Bronchial epithelial cell (primary cell): ENCODE data around the gene LENG8. TPM values are rescaled to one million over a fixed set of nuclear protein-coding genes. Genes with fewer than 3 reads are reported as not detected.

Experiments used
- DNase-seq: peaks from one replicate; pipeline ENCODE4 v3.0.0-alpha.2; 2010; ENCODE audit warnings: low read depth
- FAIRE-seq: peaks from 2 replicates; lab custom pipeline; 2011; peaks lifted over from hg19 to GRCh38; lab: Jason Lieb, UNC
- H3K27me3 ChIP-seq: 2 replicates; pipeline ENCODE4 v1.5.1; 2011; ENCODE audit warnings: low read length; ENCODE audit not compliant: control insufficient read depth, insufficient read depth
- H3K36me3 ChIP-seq: 2 replicates; pipeline ENCODE4 v1.5.1; 2011; ENCODE audit warnings: low read length; ENCODE audit not compliant: control insufficient read depth, insufficient read depth
- H3K4me3 ChIP-seq: 2 replicates; pipeline ENCODE4 v1.5.1; 2011; ENCODE audit warnings: mild to moderate bottlenecking, low read depth, low read length, control low read depth
- CTCF ChIP-seq: IDR thresholded peaks from 2 replicates; pipeline ENCODE4 v1.5.1; 2011; ENCODE audit warnings: mild to moderate bottlenecking, moderate library complexity, low read length, control low read depth, inconsistent platforms; ENCODE audit not compliant: insufficient read depth, severe bottlenecking
- total RNA-seq: library from RNA; depleted of rRNA; stranded (reverse); fragments of >200 nt; gene quantifications from 2 replicates; pipeline ENCODE4 v1.2.1, GENCODE V29; 2014

LENG8 gene
- total RNA-seq, 1 donor from 2014 or later, result 26.3 TPM

- DNase-seq (no peak), FAIRE-seq (no peak)
- no peaks in the 10 kb centered on the region for H3K27me3 ChIP-seq
- H3K4me3 ChIP-seq, result peak overlapping the region; percentile 64
- TF ChIP-seq CTCF, result no peak
- no peaks in the 10 kb centered on the region for H3K36me3 ChIP-seq
Measured at GRCh38 chr19:54470276-54470887, 21.4 kb downstream of the LENG8 start.

- DNase-seq (no peak), FAIRE-seq (no peak)
- TF ChIP-seq CTCF, result no peak
- Histone ChIP-seq H3K27me3 (no peaks in the 10 kb centered on the region), H3K4me3 (peak overlapping the region; percentile 64), H3K36me3 (no peaks in the 10 kb centered on the region)
Measured at GRCh38 chr19:54470991-54471782, 22.2 kb downstream of the LENG8 start.

GRCh38 chr19:54473071-54473891 is 24.3 kb downstream of the LENG8 start, which contains the start of gene CDC42EP5:
Gene CDC42EP5, minus strand, starts transcription at chr19:54473296. Its CDS starts 7,749 bp downstream, at chr19:54465547.
- Histone ChIP-seq H3K27me3 (no peaks in the 10 kb centered on the region), H3K4me3 (peak within 1 kb of the TSS; percentile 37), H3K36me3 (no peaks in the 10 kb centered on the region)
- FAIRE-seq, result no peak
- no peak for TF ChIP-seq CTCF
- peak; percentile 51 for DNase-seq

DNA sequence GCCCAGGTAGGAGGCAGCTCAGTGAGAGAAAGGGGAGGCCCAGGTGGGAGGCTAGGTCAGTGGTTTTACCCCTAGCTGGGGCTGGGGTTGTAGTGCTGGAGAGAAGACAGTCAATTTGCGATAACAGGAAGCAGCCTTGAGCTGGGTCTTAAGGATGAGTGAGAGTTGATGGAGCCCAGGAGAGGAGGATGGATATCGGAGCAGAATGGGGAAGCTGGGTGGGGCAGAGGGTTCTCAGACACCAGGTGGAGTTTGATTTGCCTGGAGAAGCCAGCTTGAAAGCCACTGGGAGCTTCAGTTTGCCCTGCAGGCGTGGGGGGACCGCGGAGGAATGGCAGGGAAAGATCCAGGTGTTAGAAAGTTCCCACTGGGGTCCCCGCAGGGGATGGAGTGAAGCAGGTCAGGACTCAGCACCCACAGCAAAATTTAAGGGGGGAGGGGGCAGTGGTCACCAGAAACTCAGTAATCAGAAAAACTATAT is 24.9 kb downstream of the LENG8 start:
- H3K36me3 ChIP-seq, result no peaks in the 10 kb centered on the region
- no peak overlapping the region for H3K4me3 ChIP-seq
- DNase-seq (no peak), FAIRE-seq (no peak)
- TF ChIP-seq CTCF, result no peak
- H3K27me3 ChIP-seq, result no peaks in the 10 kb centered on the region

DNA sequence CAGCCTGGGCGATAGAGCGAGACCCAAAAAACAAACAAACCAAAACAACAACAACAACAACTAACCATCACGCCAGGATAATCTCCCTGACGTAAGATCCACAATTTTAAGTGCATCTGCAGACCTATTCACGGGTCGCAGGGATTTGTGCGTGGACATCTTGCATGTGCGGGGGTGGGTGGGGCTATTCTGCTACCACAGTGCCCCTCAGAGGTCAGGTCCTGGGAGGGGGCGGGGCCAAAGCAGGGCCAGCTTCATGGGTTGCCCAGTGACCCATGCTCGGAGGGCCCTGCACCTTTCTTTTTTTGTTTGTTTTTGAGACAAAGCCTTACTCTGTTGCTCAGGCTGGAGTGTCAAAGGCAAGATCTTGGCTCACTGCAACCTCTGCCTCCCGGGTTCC is 26.7 kb downstream of the LENG8 start:
- DNase-seq (no peak), FAIRE-seq (no peak)
- Histone ChIP-seq H3K36me3 (no peaks in the 10 kb centered on the region), H3K27me3 (no peaks in the 10 kb centered on the region), H3K4me3 (no peak overlapping the region)
- TF ChIP-seq CTCF, result no peak
